Measurements from ENCODE around the gene RPS21.

- TF ChIP-seq POLR2A (IDR thresholded peaks at IDR 0.05): no peak
- no peak for TF ChIP-seq CTCF (IDR thresholded peaks at IDR 0.05)
- no peak for TF ChIP-seq POLR2AphosphoS5 (IDR thresholded peaks at IDR 0.05)
- TF ChIP-seq EP300 (IDR thresholded peaks at IDR 0.05): no peak
These were observed 32.0 kb upstream of the RPS21 start for GRCh38 chr20:62354811-62355341.
